Activated CD4-positive, alpha-beta T cell treated with anti-CD3 and anti-CD28 coated beads, Interleukin-2, amount 50 U/mL, for 48 hours (primary cell): ENCODE data around the gene CLIP3.

Experiments
- DNase-seq, 2 experiments: peaks; one replicate each; pipeline ENCODE4 v3.0.0-alpha.2; 2020

Gene CLIP3

GRCh38 chr19:35975608-35976214 lies 57.0 kb downstream of the CLIP3 start:
- no peak for DNase-seq

- DNase-seq = no peak
These were observed 59.2 kb downstream of the CLIP3 start for GRCh38 chr19:35973487-35973886.

- no peak for DNase-seq
These were observed 65.9 kb downstream of the CLIP3 start for GRCh38 chr19:35966771-35967170.
